GM18951 (cell line): ENCODE measurements around the gene TBL3.

ENCODE experiments used
- POLR2A ChIP-seq: IDR thresholded peaks from 4 replicates; pipeline ENCODE4 v1.6.1; 2011; ENCODE audit warnings: mild to moderate bottlenecking; ENCODE audit not compliant: insufficient read length, insufficient read depth; ENCODE audit errors: extremely low read depth
- in situ Hi-C: fragments of 300-500 bp; cut with MboI; formaldehyde crosslinking; loops from one replicate; pipeline ENCODE4 v1.12.0; 2022; ENCODE audit warnings: low sequenced_read_pairs, mixed read lengths, inconsistent platforms; ENCODE audit not compliant: unreplicated experiment

Gene TBL3

DNA sequence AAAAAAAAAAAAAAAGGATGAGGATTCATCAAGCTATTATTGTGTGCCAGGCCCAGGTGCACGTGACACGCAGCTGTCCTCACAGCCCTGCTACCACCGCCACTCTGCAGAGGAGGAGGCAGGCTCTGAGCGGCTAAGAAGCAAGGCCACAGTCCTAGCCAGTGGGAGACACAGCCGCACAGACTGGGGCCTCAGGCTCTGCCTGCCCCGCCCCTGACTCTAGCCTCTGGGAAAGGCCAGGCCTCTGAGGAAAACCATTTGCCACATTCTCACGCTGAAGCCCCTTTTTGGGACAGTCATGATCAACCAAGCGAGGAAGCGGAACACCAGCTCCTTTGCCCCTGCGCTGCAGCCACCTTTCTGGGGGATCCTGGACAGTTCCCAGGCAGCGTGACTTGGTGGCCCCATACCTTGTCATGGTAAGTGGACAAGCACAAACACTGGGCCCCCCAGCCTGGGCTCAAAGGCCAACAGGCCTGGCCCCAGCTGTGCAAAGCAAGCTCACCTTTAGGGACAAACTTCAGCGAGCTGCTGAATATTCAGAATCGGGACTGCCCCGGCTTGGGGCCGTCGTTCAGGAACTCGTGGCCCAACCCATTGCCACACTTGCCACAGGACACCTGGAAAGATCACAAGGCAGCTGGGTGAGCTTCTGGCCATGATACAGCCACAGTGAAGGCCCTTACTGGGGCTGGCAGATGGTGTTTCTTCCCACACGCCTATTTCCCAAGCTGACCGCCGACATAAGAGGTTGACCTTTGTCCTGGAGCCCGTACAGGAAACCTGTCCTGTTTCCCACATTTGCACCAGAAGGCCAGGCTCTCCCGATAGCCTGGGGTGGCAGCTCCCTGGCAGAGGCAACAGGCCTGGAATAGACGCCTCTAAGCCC lies 31.3 kb upstream of the TBL3 start:
- no peak for TF ChIP-seq POLR2A
- in situ Hi-C loops = no loop called here

DNA sequence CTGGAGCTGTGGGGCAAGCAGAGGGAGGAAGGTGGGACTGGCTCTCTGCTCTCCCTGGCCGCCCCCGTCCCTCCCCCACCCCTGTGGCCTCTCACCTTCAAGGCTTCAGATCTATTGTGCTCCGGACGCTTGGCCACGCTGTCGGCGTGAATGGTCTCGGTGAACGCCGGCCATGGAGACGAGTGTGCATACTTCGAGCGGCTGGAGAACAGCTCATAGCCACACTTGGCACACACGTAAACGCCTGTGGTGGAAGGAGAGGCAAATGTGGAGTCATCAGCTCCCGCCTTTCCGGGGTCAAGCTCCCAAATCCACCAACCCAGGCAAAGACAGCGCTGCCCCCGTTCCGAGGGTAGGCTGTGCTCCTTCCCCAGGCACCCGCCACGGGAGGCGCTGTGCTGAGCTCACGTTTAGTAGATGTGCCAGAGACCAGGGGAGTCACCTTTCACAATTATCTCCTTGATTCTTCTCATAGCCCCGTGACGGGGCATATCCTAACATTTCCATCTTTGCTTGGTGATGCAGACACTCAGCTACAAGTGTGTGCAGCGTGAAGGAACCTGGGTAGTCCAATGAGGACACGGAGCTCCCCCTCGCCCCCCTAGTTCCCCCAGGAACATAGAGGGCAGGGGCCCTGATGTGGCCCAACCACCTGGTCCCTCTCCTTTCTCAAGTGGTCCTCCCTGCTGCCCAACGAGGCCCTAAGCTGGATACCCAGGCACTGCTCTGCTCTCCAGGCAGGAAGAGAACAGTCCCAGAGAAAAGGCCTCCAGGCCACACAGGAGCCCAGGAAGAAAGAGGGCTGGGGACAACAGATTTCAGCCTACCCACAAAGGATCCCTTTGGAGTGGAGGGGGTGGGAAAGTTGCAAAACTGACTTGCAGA lies 30.4 kb upstream of the TBL3 start:
- in situ Hi-C loops = no loop called here
- no peak for TF ChIP-seq POLR2A

DNA sequence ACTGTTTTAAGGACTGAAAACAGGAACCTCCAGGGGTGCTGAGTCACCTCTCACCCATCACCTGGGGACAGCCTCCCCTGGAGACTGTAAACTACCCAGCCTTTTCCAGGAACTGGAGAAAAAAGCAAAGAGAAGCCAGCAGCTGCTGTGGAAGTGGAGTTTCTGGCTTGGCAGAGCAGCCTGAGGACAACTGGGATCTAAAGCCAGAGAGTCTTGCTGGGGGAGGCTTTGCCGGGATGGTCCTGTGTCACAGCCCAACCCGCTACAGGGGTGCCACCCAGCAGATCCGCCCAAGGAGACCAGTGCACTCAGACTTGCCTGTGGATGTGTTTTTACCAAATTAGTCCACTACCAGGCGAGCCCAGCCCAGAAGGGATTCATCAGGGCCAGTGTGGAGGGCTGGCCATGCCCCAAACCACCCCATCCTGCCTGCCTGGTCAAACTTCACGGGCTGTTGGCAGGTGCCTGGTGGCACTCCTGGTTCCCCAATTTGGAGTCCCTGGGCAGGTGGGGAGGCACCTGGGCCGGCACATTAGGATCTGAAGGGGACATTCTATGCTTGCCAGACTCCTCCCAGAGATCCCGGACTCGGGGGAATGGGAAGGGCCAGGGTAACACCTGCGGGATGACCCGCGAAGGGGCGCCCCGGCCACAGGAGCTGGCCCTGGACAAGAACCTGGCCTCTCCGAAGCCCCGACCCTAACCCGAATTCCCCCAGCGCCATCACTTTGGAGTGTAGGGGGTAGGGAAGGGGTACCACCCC lies 29.6 kb upstream of the TBL3 start:
- in situ Hi-C loops = no loop called here
- no peak for TF ChIP-seq POLR2A

DNA sequence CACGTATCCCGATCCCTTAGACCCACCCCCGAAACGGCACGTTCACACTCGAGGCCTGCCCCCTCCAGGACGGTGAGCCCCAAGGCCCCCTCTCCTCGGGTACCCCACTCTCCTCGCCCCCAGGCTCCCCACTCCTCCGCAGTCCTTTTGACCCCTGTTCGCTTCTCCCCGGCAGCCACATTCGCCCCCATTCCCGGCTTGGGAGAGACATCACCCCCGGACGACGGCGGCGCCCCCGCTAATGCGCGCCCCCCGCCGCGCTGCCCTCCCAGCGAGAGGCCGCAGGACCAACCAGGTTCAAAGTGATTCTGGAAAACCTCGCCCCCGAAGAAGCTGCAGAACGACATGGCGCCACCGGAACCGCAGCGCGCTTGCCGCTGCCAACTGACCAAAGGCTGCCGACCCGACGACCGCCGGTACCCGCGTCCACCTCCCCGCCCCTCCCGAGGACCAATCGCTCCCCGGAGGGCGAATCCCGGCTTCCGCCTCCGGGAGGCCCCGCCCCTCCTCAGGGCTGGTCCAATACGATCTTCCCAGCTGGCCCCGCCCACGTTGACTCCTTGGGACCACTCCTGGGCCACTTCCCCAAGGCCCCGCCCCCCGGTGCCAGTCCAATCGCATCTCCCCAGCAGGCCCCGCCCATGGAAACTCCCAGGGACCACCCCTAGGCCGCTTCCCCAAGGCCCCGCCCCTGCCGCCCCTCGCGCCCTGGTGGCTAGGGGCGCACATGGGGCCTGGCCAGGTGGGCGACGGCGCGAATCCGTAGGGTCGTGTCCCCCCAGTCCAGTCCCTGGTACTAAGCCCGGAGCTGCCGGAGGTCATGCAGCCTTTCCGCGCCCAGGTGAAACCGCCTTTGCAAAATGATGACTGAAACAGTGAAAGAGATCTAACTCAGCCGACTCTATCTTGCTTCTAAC lies 28.8 kb upstream of the TBL3 start, which contains the start of gene MSRB1:
TSS of gene MSRB1 (minus strand) at position 390 of the 917 bp plus-strand sequence. CDS start at position 347, 43 bp downstream.
- in situ Hi-C loops = no loop called here
- peak; percentile 85 for TF ChIP-seq POLR2A

GRCh38 chr16:1944612-1945199 lies 27.1 kb upstream of the TBL3 start:
- no peak for TF ChIP-seq POLR2A
- in situ Hi-C loops = no loop called here

- no peak for TF ChIP-seq POLR2A
Measured at GRCh38 chr16:1945559-1946391, 26.1 kb upstream of the TBL3 start.

DNA sequence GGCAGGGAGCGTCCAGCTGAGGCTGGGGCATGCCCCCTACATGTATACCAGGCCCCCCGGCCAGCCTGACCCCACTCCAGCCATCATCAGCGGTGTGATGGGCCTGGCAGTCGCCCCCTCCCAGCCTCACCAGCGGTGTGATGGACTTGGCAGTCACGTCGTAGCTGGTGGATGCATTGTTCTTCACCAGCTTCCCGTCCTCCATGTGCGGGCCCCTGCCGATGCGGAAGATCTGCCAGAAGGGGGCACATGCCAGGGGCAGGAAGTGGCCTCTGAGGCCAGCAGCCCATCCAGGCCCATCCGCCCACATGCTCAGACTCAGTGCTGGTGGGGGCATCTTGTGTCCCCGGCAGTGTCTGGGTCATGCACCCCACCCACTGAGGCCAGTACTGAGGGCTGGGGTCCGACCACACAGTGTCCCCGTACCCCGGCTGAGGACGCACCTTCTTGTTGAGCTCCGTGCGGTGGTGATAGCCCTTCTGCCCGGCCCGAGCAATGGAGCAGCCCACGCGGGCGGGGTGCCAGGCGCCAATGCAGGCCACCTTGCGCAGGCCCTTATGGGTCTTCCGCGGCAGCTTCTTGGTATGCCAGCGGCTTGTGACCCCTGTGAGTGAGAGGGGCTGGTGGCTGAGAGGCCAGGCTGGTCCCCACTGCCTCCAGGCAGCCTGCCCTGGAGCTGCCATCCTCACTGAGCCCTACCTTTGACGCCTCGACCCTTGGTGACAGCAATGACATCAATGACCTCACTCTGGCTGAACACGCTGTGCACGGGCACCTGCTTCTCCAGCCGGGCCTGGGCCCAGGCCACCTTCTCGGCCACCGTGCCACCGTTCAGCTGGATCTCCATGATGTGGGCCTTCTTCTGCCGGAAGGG lies 25.1 kb upstream of the TBL3 start:
- TF ChIP-seq POLR2A = no peak
- in situ Hi-C loops = no loop called here

More at GRCh38 chr16:1945559-1946391, 26.1 kb upstream of the TBL3 start:
- in situ Hi-C loops = no loop called here

GRCh38 chr16:1947369-1947670 lies 24.5 kb upstream of the TBL3 start:
- in situ Hi-C loops = no loop called here

DNA sequence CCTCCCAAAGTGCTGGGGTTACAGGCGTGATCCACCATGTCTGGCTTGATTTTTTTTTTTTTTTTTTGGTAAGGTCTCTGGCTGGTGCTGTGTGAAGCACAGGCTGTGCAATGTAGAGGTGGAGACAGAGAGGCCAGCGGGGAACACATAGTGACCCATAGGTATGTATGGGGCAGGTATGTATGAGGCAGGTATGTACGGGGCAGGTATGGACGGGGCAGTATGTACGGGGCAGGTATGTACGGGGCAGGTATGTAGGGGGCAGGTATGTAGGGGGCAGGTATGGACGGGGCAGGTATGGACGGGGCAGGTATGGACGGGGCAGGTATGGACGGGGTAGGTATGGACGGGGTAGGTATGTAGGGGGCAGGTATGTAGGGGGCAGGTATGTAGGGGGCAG lies 22.3 kb upstream of the TBL3 start:
- TF ChIP-seq POLR2A = no peak
- in situ Hi-C loops = no loop called here

More at GRCh38 chr16:1947369-1947670, 24.5 kb upstream of the TBL3 start:
- no peak for TF ChIP-seq POLR2A

DNA sequence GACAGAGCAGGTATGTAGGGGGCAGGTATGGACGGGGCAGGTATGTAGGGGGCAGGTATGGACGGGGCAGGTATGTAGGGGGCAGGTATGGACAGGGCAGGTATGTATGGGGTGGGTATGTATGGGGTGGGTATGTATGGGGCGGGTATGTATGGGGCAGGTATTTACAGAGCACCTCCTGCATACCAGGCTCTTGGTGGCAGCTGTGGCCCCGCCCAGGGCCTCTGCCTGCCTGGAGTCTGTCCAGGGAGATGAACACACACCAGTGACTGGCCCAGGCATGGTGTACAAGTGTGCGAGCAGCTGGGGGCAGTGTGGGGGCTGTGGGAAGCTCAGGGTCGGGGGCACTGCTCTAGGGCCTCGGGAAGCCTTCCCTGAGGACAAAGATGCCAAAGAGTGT lies 21.8 kb upstream of the TBL3 start:
- in situ Hi-C loops = no loop called here

More for the DNA sequence above, 21.8 kb upstream of the TBL3 start:
- no peak for TF ChIP-seq POLR2A
